Loucy (cell line): ENCODE results near the gene PDGFD.

Experiments used
- EZH2phosphoT487 ChIP-seq: fragments of 200-600 bp; IDR thresholded peaks from 2 replicates; pipeline ENCODE4 v1.6.1; 2018; ENCODE audit warnings: antibody characterized with exemption, mild to moderate bottlenecking, moderate library complexity, borderline replicate concordance
- TF ChIP-seq, protein P1 (sequence below): fragments of 200-600 bp; sonication (generic); conservative IDR thresholded peaks from 2 replicates; pipeline ENCODE4 v1.5.1; 2014; ENCODE audit warnings: mild to moderate bottlenecking, antibody characterized with exemption, low read length

GRCh38 chr11:104124979-104125378 lies 39.0 kb downstream of the PDGFD start:
- TF ChIP-seq, protein P1, sequence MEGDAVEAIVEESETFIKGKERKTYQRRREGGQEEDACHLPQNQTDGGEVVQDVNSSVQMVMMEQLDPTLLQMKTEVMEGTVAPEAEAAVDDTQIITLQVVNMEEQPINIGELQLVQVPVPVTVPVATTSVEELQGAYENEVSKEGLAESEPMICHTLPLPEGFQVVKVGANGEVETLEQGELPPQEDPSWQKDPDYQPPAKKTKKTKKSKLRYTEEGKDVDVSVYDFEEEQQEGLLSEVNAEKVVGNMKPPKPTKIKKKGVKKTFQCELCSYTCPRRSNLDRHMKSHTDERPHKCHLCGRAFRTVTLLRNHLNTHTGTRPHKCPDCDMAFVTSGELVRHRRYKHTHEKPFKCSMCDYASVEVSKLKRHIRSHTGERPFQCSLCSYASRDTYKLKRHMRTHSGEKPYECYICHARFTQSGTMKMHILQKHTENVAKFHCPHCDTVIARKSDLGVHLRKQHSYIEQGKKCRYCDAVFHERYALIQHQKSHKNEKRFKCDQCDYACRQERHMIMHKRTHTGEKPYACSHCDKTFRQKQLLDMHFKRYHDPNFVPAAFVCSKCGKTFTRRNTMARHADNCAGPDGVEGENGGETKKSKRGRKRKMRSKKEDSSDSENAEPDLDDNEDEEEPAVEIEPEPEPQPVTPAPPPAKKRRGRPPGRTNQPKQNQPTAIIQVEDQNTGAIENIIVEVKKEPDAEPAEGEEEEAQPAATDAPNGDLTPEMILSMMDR, result no peak
- no peak for TF ChIP-seq EZH2phosphoT487
